ENCODE data around the gene PCBP2.
A peak's percentile ranks its signal among the peaks of the same experiment; 100 is the strongest.

Gene PCBP2

DNA sequence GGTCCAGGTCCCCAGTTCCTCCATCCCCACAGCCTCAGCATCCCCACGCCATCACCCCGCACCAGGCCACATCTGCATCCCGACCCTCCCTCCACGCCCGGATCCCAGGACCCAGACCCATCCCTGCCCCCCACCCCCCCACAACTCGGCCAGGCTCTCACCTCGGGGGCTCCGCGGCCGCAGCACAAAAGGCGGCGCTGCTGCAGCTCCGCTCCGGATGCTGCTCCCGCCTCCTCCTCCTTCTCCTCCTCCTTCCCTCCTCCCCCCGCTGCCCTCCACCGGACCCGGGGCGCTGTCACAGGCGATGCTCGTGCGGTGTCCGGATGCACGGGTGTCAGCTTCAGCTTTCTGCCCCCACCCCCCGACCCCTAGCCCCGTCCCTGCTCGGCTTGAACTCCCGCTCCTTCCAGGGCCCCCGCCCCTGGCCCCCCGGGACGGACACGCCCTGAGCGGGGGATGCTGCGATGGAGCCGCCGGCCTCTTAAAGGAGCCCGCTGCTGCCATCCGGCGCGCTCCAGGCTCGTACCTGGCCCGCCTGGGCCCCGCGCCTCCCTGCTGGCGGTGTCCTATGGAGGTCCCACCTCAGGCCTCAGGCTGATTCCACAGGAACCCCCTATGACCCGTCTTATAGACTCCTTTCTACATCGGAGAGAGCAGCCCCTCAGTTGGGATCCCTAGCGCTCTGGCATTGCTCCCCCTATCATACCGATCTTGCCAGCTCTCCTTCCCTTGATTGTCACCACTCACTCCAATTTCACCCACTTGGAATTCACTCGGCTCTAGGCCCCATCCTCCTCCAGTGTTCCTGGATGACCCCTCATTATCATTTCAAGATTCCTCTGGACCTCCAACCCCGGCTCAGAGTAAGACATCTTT is 47.6 kb downstream of the PCBP2 start, which contains the start of gene MAP3K12:
Gene MAP3K12 (minus strand): TSS at position 193 of the 876 bp plus-strand sequence. CDS start 12,067 bp downstream, outside the sequence.
- TF ChIP-seq CTCF (IDR thresholded peaks at IDR 0.05; ENCODE audit: poor library complexity, severe bottlenecking): peak; percentile 20
- Histone ChIP-seq H3K27ac (ENCODE audit: poor library complexity, severe bottlenecking) (peak within 1 kb of the TSS; percentile 68), H3K36me3 (ENCODE audit: low read depth) (no peaks in the 10 kb centered on the region), H3K27me3 (ENCODE audit: insufficient read depth, poor library complexity, severe bottlenecking) (no peaks in the 10 kb centered on the region), H3K4me1 (ENCODE audit: insufficient read depth, poor library complexity, severe bottlenecking) (peaks cover 3% of the 10 kb centered on the region), H3K9me3 (ENCODE audit: severe bottlenecking) (no peaks in the 10 kb centered on the region), H3K4me3 (ENCODE audit: severe bottlenecking) (peak within 1 kb of the TSS; percentile 58)
- DNase-seq (ENCODE audit: low spot score) (no peak), ATAC-seq (ENCODE audit: low read depth) (peak; percentile 16; the same call in 2 of the 3 replicates)

DNA sequence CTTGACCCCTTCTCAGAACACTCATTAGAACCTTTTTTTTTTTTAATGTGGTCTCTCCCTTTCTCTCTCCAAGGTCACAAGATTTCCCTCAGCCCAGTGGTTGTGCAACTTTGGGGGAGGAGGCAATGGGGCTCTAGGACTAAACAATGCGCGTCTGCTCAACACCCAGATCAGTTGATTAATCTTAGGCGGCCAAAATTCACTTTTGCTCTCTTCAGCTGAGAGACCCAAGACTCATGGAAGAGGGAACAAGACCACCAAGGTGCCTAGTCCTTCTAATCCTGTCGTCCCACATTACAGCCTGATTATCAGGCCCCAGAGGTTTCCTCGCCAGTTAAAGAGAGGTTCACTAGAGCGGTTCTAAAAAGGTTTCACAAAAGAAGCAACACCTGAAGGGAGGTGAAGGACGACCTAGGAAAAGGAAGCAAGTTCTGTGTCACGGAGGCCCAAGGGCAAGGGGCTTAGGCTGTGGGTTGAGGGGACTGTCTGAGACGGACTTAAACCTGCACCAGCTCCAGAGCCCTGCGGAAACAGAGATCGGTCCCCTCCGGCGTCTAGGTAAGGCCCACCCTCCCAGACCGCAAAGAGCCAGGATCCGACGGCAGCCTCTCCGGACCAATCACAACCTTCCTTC is 48.4 kb downstream of the PCBP2 start:
- TF ChIP-seq CTCF (IDR thresholded peaks at IDR 0.05; ENCODE audit: poor library complexity, severe bottlenecking): no peak
- H3K27ac ChIP-seq (ENCODE audit: poor library complexity, severe bottlenecking): peak overlapping the region; percentile 68
- peak; percentile 64 for ATAC-seq (ENCODE audit: low read depth)

DNA sequence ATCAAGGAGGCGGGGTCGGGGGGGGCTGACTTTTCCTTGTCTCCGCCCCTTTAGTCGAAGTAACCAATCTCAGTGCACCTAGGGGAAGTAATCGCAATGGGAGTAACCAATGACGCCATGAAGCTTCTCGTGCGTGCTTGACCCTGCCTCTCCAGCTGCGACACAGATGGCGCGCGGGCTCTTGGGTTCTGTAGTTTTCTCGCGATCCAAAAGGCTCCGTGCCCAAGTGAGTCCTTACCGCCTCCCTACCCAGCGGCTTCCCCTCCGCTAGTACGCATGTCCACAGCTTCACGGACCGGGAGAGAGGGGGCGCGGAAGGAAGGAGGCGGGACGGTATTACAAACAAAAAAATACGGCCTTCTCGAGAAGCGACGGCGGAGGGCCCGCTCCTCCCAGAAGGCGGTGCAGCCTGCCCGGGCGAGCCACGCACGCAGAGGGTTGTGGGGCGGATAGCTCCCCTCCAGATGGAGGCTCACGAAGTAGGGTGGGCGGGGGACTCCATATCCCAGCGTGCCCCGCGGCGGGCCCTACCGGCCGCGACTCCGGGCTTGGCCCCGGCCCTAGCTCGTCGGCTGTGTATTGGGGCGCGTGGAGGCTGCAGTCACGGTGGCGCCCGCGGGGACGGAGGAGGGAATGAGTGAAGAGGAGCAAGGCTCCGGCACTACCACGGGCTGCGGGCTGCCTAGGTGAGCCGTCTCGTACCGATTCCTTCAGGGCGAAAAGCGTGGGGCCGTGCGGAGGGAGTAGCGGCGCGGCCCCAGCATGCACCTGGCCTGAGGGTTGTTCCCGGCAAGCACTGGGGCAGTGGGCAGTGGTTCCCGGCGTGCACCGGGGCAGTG is 49.1 kb downstream of the PCBP2 start, which contains the start of gene TARBP2:
Gene TARBP2 (plus strand): TSS at position 508 of the 839 bp plus-strand sequence. CDS start 126 bp downstream, at position 634.
- no peaks in the 10 kb centered on the region for H3K36me3 ChIP-seq (ENCODE audit: low read depth)
- H3K4me3 ChIP-seq (ENCODE audit: severe bottlenecking): peak within 1 kb of the TSS; percentile 58
- DNase-seq (ENCODE audit: low spot score) (peak; percentile 95), ATAC-seq (ENCODE audit: low read depth) (peak; percentile 73)
- no peaks in the 10 kb centered on the region for H3K27me3 ChIP-seq (ENCODE audit: insufficient read depth, poor library complexity, severe bottlenecking)
- H3K27ac ChIP-seq (ENCODE audit: poor library complexity, severe bottlenecking): peak within 1 kb of the TSS; percentile 68
- H3K4me1 ChIP-seq (ENCODE audit: insufficient read depth, poor library complexity, severe bottlenecking): peaks cover 3% of the 10 kb centered on the region
- no peak for TF ChIP-seq CTCF (IDR thresholded peaks at IDR 0.05; ENCODE audit: poor library complexity, severe bottlenecking)
- no peaks in the 10 kb centered on the region for H3K9me3 ChIP-seq (ENCODE audit: severe bottlenecking)

More for the DNA sequence above, 48.4 kb downstream of the PCBP2 start:
- peaks cover 3% of the 10 kb centered on the region for H3K4me1 ChIP-seq (ENCODE audit: insufficient read depth, poor library complexity, severe bottlenecking)
- peak overlapping the region; percentile 58 for H3K4me3 ChIP-seq (ENCODE audit: severe bottlenecking)
- H3K36me3 ChIP-seq (ENCODE audit: low read depth): no peaks in the 10 kb centered on the region
- DNase-seq (ENCODE audit: low spot score): no peak
- no peaks in the 10 kb centered on the region for H3K27me3 ChIP-seq (ENCODE audit: insufficient read depth, poor library complexity, severe bottlenecking)
- no peaks in the 10 kb centered on the region for H3K9me3 ChIP-seq (ENCODE audit: severe bottlenecking)

DNA sequence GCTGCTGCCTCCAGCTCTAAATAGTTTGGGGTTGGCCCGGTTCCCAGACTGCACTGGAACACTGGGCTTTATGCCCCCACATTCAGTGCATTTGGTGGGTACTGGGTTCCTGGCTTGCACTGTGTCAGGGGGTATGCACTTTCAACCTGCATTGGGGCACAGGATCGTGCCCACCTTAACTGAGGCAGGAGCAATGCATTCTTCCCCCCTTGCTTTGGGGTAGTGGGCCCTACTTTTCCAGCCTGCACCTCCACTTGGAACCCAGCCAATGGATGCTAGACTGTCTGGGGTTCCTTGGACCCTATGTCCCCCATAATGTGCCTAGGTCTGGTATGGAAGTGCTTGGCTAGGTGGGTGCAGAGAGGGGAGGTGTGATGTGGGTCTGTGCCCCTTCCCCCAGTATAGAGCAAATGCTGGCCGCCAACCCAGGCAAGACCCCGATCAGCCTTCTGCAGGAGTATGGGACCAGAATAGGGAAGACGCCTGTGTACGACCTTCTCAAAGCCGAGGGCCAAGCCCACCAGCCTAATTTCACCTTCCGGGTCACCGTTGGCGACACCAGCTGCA is 49.8 kb downstream of the PCBP2 start:
- ATAC-seq (ENCODE audit: low read depth) (no peak), DNase-seq (ENCODE audit: low spot score) (no peak)
- Histone ChIP-seq H3K27me3 (ENCODE audit: insufficient read depth, poor library complexity, severe bottlenecking) (no peaks in the 10 kb centered on the region), H3K9me3 (ENCODE audit: severe bottlenecking) (no peaks in the 10 kb centered on the region), H3K36me3 (ENCODE audit: low read depth) (0 out of 2 replicates have a peak, but pooled peaks cover 4% of the 10 kb centered on the region), H3K4me3 (ENCODE audit: severe bottlenecking) (peak overlapping the region; percentile 58), H3K27ac (ENCODE audit: poor library complexity, severe bottlenecking) (peak overlapping the region; percentile 68), H3K4me1 (ENCODE audit: insufficient read depth, poor library complexity, severe bottlenecking) (peaks cover 3% of the 10 kb centered on the region)
- TF ChIP-seq CTCF (IDR thresholded peaks at IDR 0.05; ENCODE audit: poor library complexity, severe bottlenecking): no peak

All from RWPE2 (cell line).